ENCODE results near the gene SDCBP2. TPM values are rescaled to one million over a fixed set of nuclear protein-coding genes. Genes with fewer than 3 reads are reported as not detected.

SDCBP2 gene
- total and polyA plus RNA-seq, 10 of the 15 experiments (the other 5 are each of a cell fraction or from before 2014, with no cell fraction given), result 0.16 to 2.4 (median 1.1) TPM; not detected in 1

- TF ChIP-seq SKIL (IDR thresholded peaks at IDR 0.05; ENCODE audit: low read depth, poor library complexity, severe bottlenecking) (no peak), ZNF207 (IDR thresholded peaks at IDR 0.05; ENCODE audit: borderline replicate concordance) (no peak), E2F4 (IDR thresholded peaks at IDR 0.05; ENCODE audit: low read depth, low read length) (no peak)
These were observed 7.9 kb downstream of the SDCBP2 start (continued) for GRCh38 chr20:1320902-1321653.

- intact Hi-C loops (cut with micrococcal nuclease; ENCODE audit: unreplicated experiment), result no loop called here
- ChIA-PET RAD21 (ENCODE audit: unreplicated experiment) (no interaction called here), CTCF (interaction anchor here (1.3 to 2.2 kb wide), 2 partner anchors 117 to 187 kb away, joined by 3 to 8 read pairs; no protein-coding TSS in a partner anchor), SMC1A (ENCODE audit: uncharacterized antibody, unreplicated experiment) (interaction anchor here (1.0 to 1.6 kb wide), 2 partner anchors 42 to 78 kb away, joined by 3 read pairs; no protein-coding TSS in a partner anchor), POLR2A (no interaction called here)
- H2AFZ ChIP-seq (ENCODE audit: control insufficient read depth, low read depth, low read length), result no peak overlapping the region
- ATAC-seq (no peak), FAIRE-seq (no peak), DNase-seq (ENCODE audit: low read depth, low spot score) (no peak)
- H3K4me1 ChIP-seq (ENCODE audit: control insufficient read depth, insufficient read depth, low read length), result peaks cover 10% of the 10 kb centered on the region
- H3K9me3 ChIP-seq (replicated peaks; ENCODE audit: control insufficient read depth, insufficient read depth, low read length), result no peaks in the 10 kb centered on the region; the same call in 2 of the 3 replicates
- in situ Hi-C loops (cut with MboI), result no loop called here
- no TSS peak for BruUV-seq (replicated peaks)
- no peaks in the 10 kb centered on the region for H4K20me1 ChIP-seq (ENCODE audit: control insufficient read depth, insufficient read depth)
- H3K36me3 ChIP-seq (ENCODE audit: control insufficient read depth in 2 of 2, insufficient read depth in 2 of 2, low read length in 1 of 2), result no peaks in the 10 kb centered on the region
- H3K4me2 ChIP-seq (ENCODE audit: control insufficient read depth, insufficient read depth), result no peak overlapping the region
- no peaks in the 10 kb centered on the region for H3K27me3 ChIP-seq (replicated peaks in 1 of 2; ENCODE audit: control insufficient read depth in 2 of 2, insufficient read depth in 2 of 2, low read length in 1 of 2)
- H3K27ac ChIP-seq (ENCODE audit: control insufficient read depth, insufficient read depth), result no peak overlapping the region
- no peak overlapping the region for H3K4me3 ChIP-seq
- no peaks in the 10 kb centered on the region for H3K79me2 ChIP-seq (ENCODE audit: control insufficient read depth, insufficient read depth, low read length)
- WGBS (ENCODE audit: insufficient coverage, insufficient replicate concordance, low lambda C conversion rate, missing lambda C conversion rate), result 63% methylated on average over 6 of the region's 6 CpGs
- no peak overlapping the region for H3K9ac ChIP-seq (ENCODE audit: control insufficient read depth, insufficient read depth, low read length)
- no peak for TF ChIP-seq FOXM1 (IDR thresholded peaks at IDR 0.05; ENCODE audit: low read depth, low read length)
- no peak for TF ChIP-seq MYC (IDR thresholded peaks at IDR 0.05; ENCODE audit: insufficient read depth, insufficient read length, insufficient replicate concordance, low read length, severe bottlenecking)
- no peak for TF ChIP-seq POU2F2 (IDR thresholded peaks at IDR 0.05; ENCODE audit: borderline replicate concordance, low read depth, low read length)
- TF ChIP-seq NFYB (IDR thresholded peaks at IDR 0.05; ENCODE audit: insufficient read depth, low read depth, low read length), result no peak
- TF ChIP-seq HDAC6 (IDR thresholded peaks at IDR 0.05; ENCODE audit: unreplicated experiment), result no peak
- no peak for TF ChIP-seq BCL3 (IDR thresholded peaks at IDR 0.05; ENCODE audit: borderline replicate concordance, insufficient read depth, low read depth, low read length, poor library complexity, severe bottlenecking)
- TF ChIP-seq TBL1XR1 (IDR thresholded peaks at IDR 0.05; ENCODE audit: low read depth, low read length), result no peak
- TF ChIP-seq USF1 (IDR thresholded peaks at IDR 0.05; ENCODE audit: borderline replicate concordance, extremely low read length, insufficient read depth, low read depth, low read length), result no peak
- TF ChIP-seq PBX3 (IDR thresholded peaks at IDR 0.05; ENCODE audit: insufficient replicate concordance, low read depth, low read length), result no peak
- no peak for TF ChIP-seq CREM (IDR thresholded peaks at IDR 0.05; ENCODE audit: low read depth)
- no peak for TF ChIP-seq NFXL1 (IDR thresholded peaks at IDR 0.05; ENCODE audit: borderline replicate concordance)
These were observed 8.9 kb downstream of the SDCBP2 start for GRCh38 chr20:1320016-1320415.

Data from GM12878 (cell line).